Endodermal cell (in vitro differentiated cells): ENCODE results near the gene PEAR1. TPM values are rescaled to one million over a fixed set of nuclear protein-coding genes. Genes with fewer than 3 reads are reported as not detected.

Source experiments
- DNase-seq: peaks from one replicate; pipeline ENCODE4 v3.0.0-alpha.2; 2017
- H3K27ac ChIP-seq: 2 replicates; pipeline ENCODE4 v1.5.1; 2013; ENCODE audit warnings: mild to moderate bottlenecking, low read depth, low read length, moderate library complexity
- H3K27me3 ChIP-seq: 2 replicates; pipeline ENCODE4 v1.6.1; 2013; ENCODE audit warnings: mild to moderate bottlenecking, low read length, moderate library complexity; ENCODE audit not compliant: insufficient read depth, control insufficient read depth, poor library complexity, severe bottlenecking
- H3K36me3 ChIP-seq: 2 replicates; pipeline ENCODE4 v1.7.0; 2013; ENCODE audit warnings: mild to moderate bottlenecking, low read length, moderate library complexity; ENCODE audit not compliant: control insufficient read depth, insufficient read depth
- H3K4me1 ChIP-seq: one replicate; pipeline ENCODE4 v1.7.0; 2013; ENCODE audit warnings: low read length; ENCODE audit not compliant: control insufficient read depth, insufficient read depth
- H3K4me3 ChIP-seq: 2 replicates; pipeline ENCODE4 v1.5.1; 2013; ENCODE audit warnings: mild to moderate bottlenecking, low read length, moderate library complexity
- H3K9ac ChIP-seq: 2 replicates; pipeline ENCODE4 v1.6.1; 2013; ENCODE audit warnings: mild to moderate bottlenecking, low read length, moderate library complexity; ENCODE audit not compliant: poor library complexity, severe bottlenecking; ENCODE audit errors: extremely low read depth
- H3K9me3 ChIP-seq: 2 replicates; pipeline ENCODE4 v1.6.1; 2013; ENCODE audit warnings: mild to moderate bottlenecking, low read length, moderate library complexity; ENCODE audit not compliant: control insufficient read depth
- H3K27ac Mint-ChIP-seq: 2 replicates; pipeline ENCODE4 v1.8.0; 2020; ENCODE audit warnings: mixed read lengths
- H3K27me3 Mint-ChIP-seq: 2 replicates; pipeline ENCODE4 v1.8.0; 2021; ENCODE audit warnings: mild to moderate bottlenecking, mixed read lengths; ENCODE audit not compliant: insufficient read depth
- H3K36me3 Mint-ChIP-seq: 2 replicates; pipeline ENCODE4 v1.8.0; 2020; ENCODE audit warnings: low read depth, mixed read lengths
- H3K4me1 Mint-ChIP-seq: 2 replicates; pipeline ENCODE4 v1.8.0; 2020; ENCODE audit warnings: mixed read lengths
- H3K4me3 Mint-ChIP-seq: 2 replicates; pipeline ENCODE4 v1.8.0; 2020; ENCODE audit warnings: mild to moderate bottlenecking, moderate library complexity, mixed read lengths
- H3K9me3 Mint-ChIP-seq: 2 replicates; pipeline ENCODE4 v1.8.0; 2020; ENCODE audit warnings: mild to moderate bottlenecking, mixed read lengths
- WGBS, 2 experiments: methylation state at CpG; one replicate each; pipeline versions ENCODE4 v1.1.5 to v1.1.7; 2013; ENCODE audit warnings: missing lambda C conversion rate in 2 of 2, mixed read lengths in 1 of 2; ENCODE audit not compliant: insufficient coverage in 1 of 2, insufficient read length in 1 of 2; 5-methylcytosine and 5-hydroxymethylcytosine counted together
- total RNA-seq, 2 donors: library from RNA; stranded (reverse); fragmentation: NEBNext Ultra II Directional in 1 of 2; extraction: Animal tissue kit (Norgen Biotek cat#: 25700) in 1 of 2; gene quantifications; 2 replicates in 1 of 2; 3 replicates in 1 of 2; pipeline ENCODE4 v1.2.1, GENCODE V29; 2021
- TF ChIP-seq, protein P1 (sequence below): fragments of 200-600 bp; sonication (generic); conservative IDR thresholded peaks from 2 replicates; pipeline ENCODE4 v1.5.0; 2021; ENCODE audit warnings: antibody characterized with exemption, mild to moderate bottlenecking

The PEAR1 gene
- total RNA-seq, 2 donors from 2014 or later: 0.29 to 0.53 TPM

DNA sequence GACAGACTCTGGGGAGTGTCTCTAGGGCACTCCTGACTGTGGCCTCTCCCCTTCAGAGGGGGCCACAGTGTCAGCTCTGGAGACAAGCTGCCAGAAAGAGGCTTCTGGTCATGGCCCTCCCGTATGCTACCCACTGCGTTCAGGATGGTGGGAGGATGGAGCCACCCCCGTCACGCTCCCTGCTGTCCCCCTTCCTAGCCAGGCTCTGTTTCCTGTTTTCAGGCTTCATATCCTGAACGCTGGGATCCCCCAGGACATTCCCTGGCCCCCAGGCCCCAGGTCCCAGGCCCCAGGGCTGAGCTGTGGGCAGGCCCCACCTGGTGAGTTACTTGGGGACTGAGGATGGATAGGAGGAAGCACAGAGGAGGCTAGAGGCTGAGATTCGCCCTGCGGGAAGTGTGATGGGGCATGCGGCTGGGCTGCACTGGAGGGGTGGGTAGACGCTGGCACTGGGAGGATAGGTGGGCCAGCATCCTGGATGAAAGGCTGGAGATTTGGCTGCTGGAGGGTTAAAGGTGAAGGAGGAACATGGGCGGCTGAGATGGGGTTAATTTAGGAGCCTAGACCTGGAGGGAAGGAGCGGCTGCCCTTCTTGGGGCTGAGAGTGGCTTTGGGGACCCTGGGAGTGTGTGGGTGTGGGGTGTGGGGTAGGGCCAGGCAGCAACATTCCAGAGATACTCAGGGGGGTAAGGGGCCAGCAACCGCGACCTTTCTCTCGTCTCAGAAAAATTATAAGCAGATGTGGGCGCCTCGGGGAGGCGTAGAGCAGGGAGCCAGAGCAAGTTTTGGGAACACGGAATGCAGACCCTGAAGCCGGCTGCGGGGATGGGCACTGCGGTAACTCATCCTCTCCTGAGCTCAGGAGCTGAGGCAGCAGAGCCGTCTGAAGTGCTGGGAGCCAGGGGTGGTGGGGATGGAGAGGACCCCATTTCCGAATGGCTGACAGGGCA is 8.7 kb downstream of the PEAR1 start:
- H3K9me3 ChIP-seq: no peaks in the 10 kb centered on the region
- Mint-ChIP-seq H3K4me1 (peaks cover 3% of the 10 kb centered on the region), H3K36me3 (no peaks in the 10 kb centered on the region), H3K27ac (no peak overlapping the region), H3K9me3 (no peaks in the 10 kb centered on the region), H3K27me3 (peaks cover 20% of the 10 kb centered on the region), H3K4me3 (no peak overlapping the region)
- H3K4me3 ChIP-seq: no peak overlapping the region
- no peaks in the 10 kb centered on the region for H3K36me3 ChIP-seq
- no peaks in the 10 kb centered on the region for H3K4me1 ChIP-seq
- 84 to 91% methylated on average over 12 to 22 of the region's 23 CpGs for WGBS, 2 experiments
- TF ChIP-seq, protein P1, sequence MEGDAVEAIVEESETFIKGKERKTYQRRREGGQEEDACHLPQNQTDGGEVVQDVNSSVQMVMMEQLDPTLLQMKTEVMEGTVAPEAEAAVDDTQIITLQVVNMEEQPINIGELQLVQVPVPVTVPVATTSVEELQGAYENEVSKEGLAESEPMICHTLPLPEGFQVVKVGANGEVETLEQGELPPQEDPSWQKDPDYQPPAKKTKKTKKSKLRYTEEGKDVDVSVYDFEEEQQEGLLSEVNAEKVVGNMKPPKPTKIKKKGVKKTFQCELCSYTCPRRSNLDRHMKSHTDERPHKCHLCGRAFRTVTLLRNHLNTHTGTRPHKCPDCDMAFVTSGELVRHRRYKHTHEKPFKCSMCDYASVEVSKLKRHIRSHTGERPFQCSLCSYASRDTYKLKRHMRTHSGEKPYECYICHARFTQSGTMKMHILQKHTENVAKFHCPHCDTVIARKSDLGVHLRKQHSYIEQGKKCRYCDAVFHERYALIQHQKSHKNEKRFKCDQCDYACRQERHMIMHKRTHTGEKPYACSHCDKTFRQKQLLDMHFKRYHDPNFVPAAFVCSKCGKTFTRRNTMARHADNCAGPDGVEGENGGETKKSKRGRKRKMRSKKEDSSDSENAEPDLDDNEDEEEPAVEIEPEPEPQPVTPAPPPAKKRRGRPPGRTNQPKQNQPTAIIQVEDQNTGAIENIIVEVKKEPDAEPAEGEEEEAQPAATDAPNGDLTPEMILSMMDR: no peak
- H3K9ac ChIP-seq: no peak overlapping the region
- no peaks in the 10 kb centered on the region for H3K27me3 ChIP-seq
- DNase-seq: no peak
- no peak overlapping the region for H3K27ac ChIP-seq

DNA sequence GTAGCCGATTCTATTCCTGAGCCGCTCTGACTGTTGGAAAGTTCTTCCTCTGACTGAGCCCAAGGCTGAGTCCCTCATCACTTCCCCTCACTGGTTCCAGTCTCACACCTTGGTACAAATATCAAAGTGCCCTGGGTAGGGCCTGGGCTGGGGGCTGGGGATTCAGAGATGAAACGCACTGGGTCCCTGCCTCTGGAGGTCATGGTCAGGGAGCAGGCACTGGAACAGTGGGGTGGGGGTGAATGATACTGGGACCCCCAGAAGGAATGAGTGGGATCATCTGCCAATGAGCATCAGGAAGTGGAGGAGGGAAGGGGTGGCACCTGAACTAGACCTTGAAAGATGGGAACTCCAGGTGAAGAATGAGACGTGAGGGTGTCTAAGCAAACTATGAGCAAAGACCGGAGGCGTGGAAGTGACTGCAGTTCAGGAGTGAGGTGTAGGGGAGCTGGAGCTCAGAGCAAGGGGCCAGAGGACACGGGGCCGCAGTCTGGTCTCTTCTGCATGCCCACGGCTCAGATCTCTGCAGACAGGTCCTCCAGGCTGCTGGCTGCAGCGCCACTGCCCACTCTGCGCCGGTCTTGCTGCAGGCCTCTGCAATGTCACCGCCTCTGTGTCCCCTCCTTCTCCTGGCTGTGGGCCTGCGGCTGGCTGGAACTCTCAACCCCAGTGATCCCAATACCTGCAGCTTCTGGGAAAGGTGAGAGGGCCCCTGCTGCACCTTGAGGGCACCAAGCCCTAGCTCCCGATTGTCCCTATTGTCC is 10.0 kb downstream of the PEAR1 start:
- H3K36me3 Mint-ChIP-seq: no peaks in the 10 kb centered on the region
- no peaks in the 10 kb centered on the region for H3K9me3 Mint-ChIP-seq
- no peak overlapping the region for H3K4me3 ChIP-seq
- H3K27ac Mint-ChIP-seq: no peak overlapping the region
- H3K4me1 Mint-ChIP-seq: no peaks in the 10 kb centered on the region
- no peak overlapping the region for H3K27ac ChIP-seq
- no peak overlapping the region for H3K9ac ChIP-seq
- TF ChIP-seq, protein P1: no peak
- no peaks in the 10 kb centered on the region for H3K36me3 ChIP-seq
- no peak overlapping the region for H3K4me3 Mint-ChIP-seq
- H3K9me3 ChIP-seq: no peaks in the 10 kb centered on the region
- no peaks in the 10 kb centered on the region for H3K27me3 ChIP-seq
- H3K27me3 Mint-ChIP-seq: peaks cover 17% of the 10 kb centered on the region
- DNase-seq: no peak
- WGBS, 2 experiments: 89 to 95% methylated on average over 11 to 15 of the region's 15 CpGs
- no peaks in the 10 kb centered on the region for H3K4me1 ChIP-seq

DNA sequence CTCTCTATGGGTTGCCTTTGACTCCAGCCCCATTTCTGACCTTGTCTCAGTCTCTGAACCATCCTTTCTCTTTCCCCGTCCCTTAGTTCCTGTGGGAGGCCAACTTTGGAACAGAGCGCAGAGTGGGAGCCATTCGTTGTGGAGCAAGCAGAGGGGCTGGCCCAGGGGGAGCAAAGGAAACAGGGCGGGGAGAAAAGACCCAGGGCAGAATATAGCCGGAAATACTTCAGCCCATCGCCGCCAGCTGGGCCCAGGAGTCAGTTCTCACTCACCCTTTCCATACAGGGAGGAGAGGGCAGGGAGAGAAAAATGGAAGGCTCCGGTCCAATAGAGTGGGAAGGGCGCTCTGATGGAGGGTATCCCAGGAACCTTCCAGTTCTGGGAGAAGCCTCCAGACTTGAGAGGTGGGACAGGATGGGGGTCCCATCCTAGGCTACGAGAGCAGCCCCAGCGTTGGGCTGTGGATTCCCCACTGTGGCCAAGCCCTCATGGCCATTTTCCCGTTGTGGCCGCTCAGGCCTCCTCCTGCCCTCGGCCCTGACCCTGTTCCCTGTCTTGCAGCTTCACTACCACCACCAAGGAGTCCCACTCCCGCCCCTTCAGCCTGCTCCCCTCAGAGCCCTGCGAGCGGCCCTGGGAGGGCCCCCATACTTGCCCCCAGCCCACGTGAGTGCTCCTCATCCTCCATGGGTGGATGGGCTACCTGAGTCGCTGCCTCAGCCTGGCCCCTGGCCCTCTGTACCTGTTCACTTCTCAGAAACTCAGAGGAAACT is 10.9 kb downstream of the PEAR1 start:
- Histone ChIP-seq H3K27ac (no peak overlapping the region), H3K9ac (no peak overlapping the region), H3K27me3 (no peaks in the 10 kb centered on the region), H3K4me3 (no peak overlapping the region), H3K36me3 (no peaks in the 10 kb centered on the region), H3K9me3 (no peaks in the 10 kb centered on the region), H3K4me1 (no peaks in the 10 kb centered on the region)
- no peak overlapping the region for H3K4me3 Mint-ChIP-seq
- no peak overlapping the region for H3K27ac Mint-ChIP-seq
- 88 to 94% methylated on average over 11 to 19 of the region's 19 CpGs for WGBS, 2 experiments
- H3K9me3 Mint-ChIP-seq: no peaks in the 10 kb centered on the region
- H3K36me3 Mint-ChIP-seq: no peaks in the 10 kb centered on the region
- no peak for DNase-seq
- TF ChIP-seq, protein P1: no peak
- H3K27me3 Mint-ChIP-seq: peaks cover 15% of the 10 kb centered on the region
- no peaks in the 10 kb centered on the region for H3K4me1 Mint-ChIP-seq
